Gastrocnemius medialis (tissue), 4 donors: ENCODE data around the gene MED26.

Experiments used
- CTCF ChIP-seq, 5 experiments: fragments of 450-650 bp in 3 of 5; fragments of 200-600 bp in 2 of 5; sonication (generic) in 2 of 5; IDR thresholded peaks in 4 of 5; conservative IDR thresholded peaks in 1 of 5; 1 replicate in 4 of 5; 2 replicates in 1 of 5; pipeline ENCODE4 v1.5.1; 2016 to 2019; ENCODE audit warnings: antibody characterized with exemption in 5 of 5, mild to moderate bottlenecking in 3 of 5, moderate library complexity in 3 of 5
- POLR2A ChIP-seq, 2 donors: fragments of 450-650 bp; IDR thresholded peaks; one replicate each; pipeline ENCODE4 v1.6.1; 2017; ENCODE audit warnings: antibody characterized with exemption in 2 of 2, mild to moderate bottlenecking in 2 of 2, moderate library complexity in 2 of 2

GRCh38 chr19:16613841-16614240 is 14.2 kb downstream of the MED26 start:
- TF ChIP-seq CTCF (IDR thresholded peaks at IDR 0.05 in 4 of 5, conservative IDR thresholded peaks at IDR 0.05 in 1 of 5): no peak
- TF ChIP-seq POLR2A (IDR thresholded peaks at IDR 0.05): no peak
